Measurements from ENCODE around the gene JMJD8.
A peak's percentile ranks its signal among the peaks of the same experiment; 100 is the strongest.
"Not testable (repeated sequence)": the region's sequence is repeated elsewhere in the genome, so short reads cannot be mapped to it uniquely, and the experiment has no call there.

Gene JMJD8

DNA sequence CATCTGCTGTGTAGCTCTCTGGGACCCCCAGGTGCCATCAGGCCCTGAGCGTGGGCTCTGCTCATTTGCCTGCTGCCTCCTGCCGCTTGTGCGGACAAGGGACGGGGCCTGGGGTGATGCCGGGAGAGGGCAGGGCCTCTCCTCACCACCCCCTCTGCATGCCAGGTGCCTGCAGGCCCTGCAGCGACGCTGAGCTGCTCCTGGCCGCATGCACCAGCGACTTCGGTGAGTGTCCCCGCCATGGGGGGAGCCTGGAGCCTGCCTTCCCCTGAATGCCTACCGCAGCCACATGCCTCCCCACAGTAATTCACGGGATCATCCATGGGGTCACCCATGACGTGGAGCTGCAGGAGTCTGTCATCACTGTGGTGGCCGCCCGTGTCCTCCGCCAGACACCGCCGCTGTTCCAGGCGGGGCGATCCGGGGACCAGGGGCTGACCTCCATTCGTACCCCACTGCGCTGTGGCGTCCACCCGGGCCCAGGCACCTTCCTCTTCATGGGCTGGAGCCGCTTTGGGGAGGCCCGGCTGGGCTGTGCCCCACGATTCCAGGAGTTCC lies 32.7 kb upstream of the JMJD8 start:
- peaks cover 32% of the 10 kb centered on the region for H3K27me3 Mint-ChIP-seq (ENCODE audit: low read depth)
- H3K4me3 Mint-ChIP-seq, result no peak overlapping the region
- no peaks in the 10 kb centered on the region for H3K36me3 Mint-ChIP-seq (ENCODE audit: low read depth)
- peaks cover 4% of the 10 kb centered on the region for H3K4me1 Mint-ChIP-seq (ENCODE audit: low read depth)
- no peaks in the 10 kb centered on the region for H3K9me3 Mint-ChIP-seq
- no peak overlapping the region for H3K27ac Mint-ChIP-seq

DNA sequence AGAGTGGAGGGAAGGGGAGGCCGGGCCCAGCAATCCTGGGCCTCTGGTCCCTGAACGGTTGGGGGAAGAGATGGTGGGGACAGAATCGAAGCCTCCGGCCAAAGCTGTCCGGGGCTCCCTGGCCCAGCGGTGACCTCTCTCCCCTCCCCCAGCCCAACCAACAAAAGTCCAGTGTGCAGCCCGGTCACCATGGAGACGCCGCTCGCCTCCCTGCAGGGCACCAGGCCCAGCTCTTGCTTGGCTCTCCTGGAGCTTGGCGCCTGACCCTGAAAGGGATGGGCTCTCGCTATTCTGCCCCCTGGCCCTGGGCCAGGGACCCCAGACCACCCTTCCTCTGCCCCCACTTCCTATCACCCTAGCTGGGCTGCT lies 32.0 kb upstream of the JMJD8 start:
- H3K36me3 Mint-ChIP-seq (ENCODE audit: low read depth), result no peaks in the 10 kb centered on the region
- no peak overlapping the region for H3K27ac Mint-ChIP-seq
- H3K27me3 Mint-ChIP-seq (ENCODE audit: low read depth), result peaks cover 32% of the 10 kb centered on the region
- H3K9me3 Mint-ChIP-seq, result no peaks in the 10 kb centered on the region
- peak overlapping the region; percentile 50 for H3K4me3 Mint-ChIP-seq
- H3K4me1 Mint-ChIP-seq (ENCODE audit: low read depth), result peaks cover 4% of the 10 kb centered on the region

DNA sequence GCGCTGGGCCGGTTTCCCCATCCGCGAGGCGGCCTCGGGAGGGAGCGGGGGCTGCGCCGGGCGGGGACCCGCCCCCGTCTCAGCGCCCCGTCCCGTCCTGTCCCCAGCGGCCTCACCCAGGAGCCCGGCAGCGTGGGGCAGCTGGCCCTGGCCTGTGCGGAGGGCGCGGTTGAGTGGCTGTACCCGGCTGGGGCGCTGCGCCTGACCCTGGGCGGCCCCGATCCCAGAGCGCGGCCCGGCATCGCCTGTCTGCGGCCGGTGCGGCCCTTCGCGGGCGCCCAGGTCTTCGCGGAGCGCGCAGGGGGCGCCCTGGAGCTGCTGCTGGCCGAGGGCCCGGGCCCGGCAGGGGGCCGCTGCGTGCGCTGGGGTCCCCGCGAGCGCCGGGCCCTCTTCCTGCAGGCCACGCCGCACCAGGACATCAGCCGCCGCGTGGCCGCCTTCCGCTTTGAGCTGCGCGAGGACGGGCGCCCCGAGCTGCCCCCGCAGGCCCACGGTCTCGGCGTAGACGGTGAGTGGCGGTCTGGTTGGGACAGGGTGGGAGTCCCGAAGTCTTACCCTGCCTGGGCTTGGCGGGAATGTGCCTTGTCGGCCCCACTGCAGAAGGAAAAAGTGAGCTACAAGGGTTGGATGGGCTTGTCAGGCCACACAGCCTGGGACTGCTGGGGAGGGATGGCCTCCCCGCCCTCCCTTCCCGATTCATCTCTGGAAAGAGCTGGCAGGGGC lies 31.5 kb upstream of the JMJD8 start:
- Mint-ChIP-seq H3K4me3 (peak overlapping the region; percentile 50), H3K9me3 (no peaks in the 10 kb centered on the region), H3K27me3 (ENCODE audit: low read depth) (peaks cover 32% of the 10 kb centered on the region), H3K27ac (no peak overlapping the region), H3K4me1 (ENCODE audit: low read depth) (peaks cover 4% of the 10 kb centered on the region), H3K36me3 (ENCODE audit: low read depth) (no peaks in the 10 kb centered on the region)

DNA sequence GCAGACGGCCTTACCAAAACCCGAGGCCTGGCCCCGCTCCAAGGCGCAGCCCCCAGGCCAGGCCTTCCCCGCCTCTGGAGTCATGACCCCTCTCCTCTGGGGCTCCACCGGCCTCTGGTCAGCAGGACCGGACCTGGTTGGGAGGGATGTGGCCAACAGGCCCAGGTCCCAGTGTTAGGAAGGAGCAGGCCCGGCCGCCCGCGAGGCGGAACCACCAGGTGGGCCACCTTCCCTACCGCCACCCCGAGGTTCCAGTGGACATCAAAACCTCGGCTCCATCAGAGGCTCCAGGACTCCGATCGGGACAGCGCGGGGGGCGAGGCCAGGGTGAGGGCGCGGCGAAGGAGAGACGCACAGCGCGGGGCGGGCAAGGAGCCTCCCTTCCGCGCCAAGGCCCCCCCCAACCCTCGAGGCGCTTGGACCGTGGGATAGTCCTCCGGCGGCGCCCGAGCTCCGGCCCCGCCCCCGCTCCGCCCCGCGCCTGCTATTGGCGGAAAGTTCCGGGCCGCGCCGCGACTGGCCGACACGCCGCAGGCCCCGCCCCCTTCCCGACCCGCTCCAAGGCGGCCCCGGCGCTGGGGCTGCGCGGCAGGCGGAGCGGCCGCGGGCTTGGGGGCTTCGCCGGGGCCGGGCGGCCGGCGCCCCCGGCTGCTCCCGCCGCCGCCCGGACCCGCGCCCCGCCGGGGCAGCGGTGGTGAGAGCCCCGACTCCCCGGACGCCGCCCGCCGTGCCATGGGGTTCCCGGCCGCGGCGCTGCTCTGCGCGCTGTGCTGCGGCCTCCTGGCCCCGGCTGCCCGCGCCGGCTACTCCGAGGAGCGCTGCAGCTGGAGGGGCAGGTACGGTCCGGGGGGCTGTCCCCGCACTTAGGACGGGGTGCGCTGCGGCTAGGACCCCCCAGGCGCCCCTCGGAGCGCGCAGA lies 30.7 kb upstream of the JMJD8 start, which contains the start of gene METRN:
Gene METRN, plus strand, starts transcription at position 561 of the 919 bp plus-strand sequence. Its CDS starts 172 bp downstream, at position 733.
- Mint-ChIP-seq H3K4me3 (peak within 1 kb of the TSS; percentile 50), H3K9me3 (no peaks in the 10 kb centered on the region), H3K36me3 (ENCODE audit: low read depth) (no peaks in the 10 kb centered on the region), H3K27ac (no peak within 1 kb of the TSS), H3K4me1 (ENCODE audit: low read depth) (no peaks in the 10 kb centered on the region), H3K27me3 (ENCODE audit: low read depth) (peaks cover 33% of the 10 kb centered on the region)

DNA sequence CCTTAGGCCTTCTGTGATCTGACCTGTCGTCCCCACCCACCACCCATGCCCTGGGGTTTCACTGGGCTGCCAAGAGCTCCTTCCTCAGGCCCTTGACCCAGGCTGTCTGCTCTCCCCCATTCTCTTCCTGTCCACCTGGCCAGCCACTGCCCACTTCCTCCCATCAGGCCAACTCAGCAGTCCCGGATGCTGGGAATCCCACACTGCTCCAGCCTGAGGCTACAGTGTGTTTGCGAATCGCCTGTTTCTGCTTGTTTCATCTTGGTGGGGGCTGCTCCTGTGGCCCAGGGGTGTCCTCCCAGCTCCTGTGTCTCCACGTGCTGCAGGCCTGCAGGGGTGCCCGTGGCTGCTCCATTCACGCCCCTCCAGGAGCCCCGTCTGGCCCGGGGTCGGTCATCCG lies 29.9 kb upstream of the JMJD8 start:
- H3K27ac Mint-ChIP-seq, result no peak overlapping the region
- H3K36me3 Mint-ChIP-seq (ENCODE audit: low read depth), result no peaks in the 10 kb centered on the region
- no peaks in the 10 kb centered on the region for H3K4me1 Mint-ChIP-seq (ENCODE audit: low read depth)
- H3K4me3 Mint-ChIP-seq, result no peak overlapping the region
- no peaks in the 10 kb centered on the region for H3K9me3 Mint-ChIP-seq
- H3K27me3 Mint-ChIP-seq (ENCODE audit: low read depth), result peaks cover 34% of the 10 kb centered on the region

DNA sequence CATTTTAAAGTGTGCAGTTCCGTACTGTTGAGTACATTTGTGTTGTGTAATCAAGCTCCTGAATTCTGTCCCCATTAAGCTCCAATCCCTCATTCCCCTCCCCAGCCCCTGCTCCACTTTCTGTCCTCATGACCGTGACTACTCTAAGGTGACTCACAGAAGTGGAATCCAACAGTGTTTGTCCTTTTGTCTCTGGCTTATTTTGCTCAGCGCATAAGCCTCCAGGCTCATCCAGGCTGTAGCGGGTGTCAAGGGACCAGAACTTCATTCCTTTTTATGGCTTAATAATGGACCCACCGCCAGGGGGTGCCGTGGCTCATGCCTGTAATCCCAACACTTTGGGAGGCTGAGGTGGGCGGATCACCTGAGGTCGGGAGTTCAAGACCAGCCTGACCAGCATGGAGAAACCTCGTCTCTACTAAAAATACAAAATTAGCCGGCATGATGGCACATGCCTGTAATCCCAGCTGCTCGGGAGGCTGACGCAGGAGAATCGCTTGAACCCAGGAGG lies 28.7 kb upstream of the JMJD8 start:
- not testable (repeated sequence) for H3K36me3 Mint-ChIP-seq (ENCODE audit: low read depth); H3K4me1 Mint-ChIP-seq (ENCODE audit: low read depth); H3K9me3 Mint-ChIP-seq; H3K4me3 Mint-ChIP-seq; H3K27ac Mint-ChIP-seq
- peaks cover 40% of the 10 kb centered on the region for H3K27me3 Mint-ChIP-seq (ENCODE audit: low read depth)

GRCh38 chr16:711548-712320 lies 27.6 kb upstream of the JMJD8 start:
- Mint-ChIP-seq H3K27ac (no peak overlapping the region), H3K9me3 (no peaks in the 10 kb centered on the region)

GRCh38 chr16:711084-711483 lies 26.9 kb upstream of the JMJD8 start:
- Mint-ChIP-seq H3K36me3 (ENCODE audit: low read depth) (no peaks in the 10 kb centered on the region), H3K27me3 (ENCODE audit: low read depth) (peaks cover 49% of the 10 kb centered on the region), H3K4me3 (no peak overlapping the region), H3K9me3 (no peaks in the 10 kb centered on the region), H3K4me1 (ENCODE audit: low read depth) (no peaks in the 10 kb centered on the region), H3K27ac (no peak overlapping the region)

More at GRCh38 chr16:711548-712320, 27.6 kb upstream of the JMJD8 start:
- Mint-ChIP-seq H3K27me3 (ENCODE audit: low read depth) (peaks cover 48% of the 10 kb centered on the region), H3K36me3 (ENCODE audit: low read depth) (no peaks in the 10 kb centered on the region), H3K4me3 (no peak overlapping the region), H3K4me1 (ENCODE audit: low read depth) (no peaks in the 10 kb centered on the region)

GRCh38 chr16:710500-711075 lies 26.5 kb upstream of the JMJD8 start:
- Mint-ChIP-seq H3K27me3 (ENCODE audit: low read depth) (peaks cover 46% of the 10 kb centered on the region), H3K27ac (no peak overlapping the region), H3K36me3 (ENCODE audit: low read depth) (no peaks in the 10 kb centered on the region), H3K9me3 (no peaks in the 10 kb centered on the region), H3K4me3 (no peak overlapping the region), H3K4me1 (ENCODE audit: low read depth) (no peaks in the 10 kb centered on the region)

GRCh38 chr16:709566-710499 lies 25.7 kb upstream of the JMJD8 start:
- Mint-ChIP-seq H3K4me3 (no peak overlapping the region), H3K27me3 (ENCODE audit: low read depth) (peaks cover 46% of the 10 kb centered on the region), H3K27ac (no peak overlapping the region), H3K36me3 (ENCODE audit: low read depth) (no peaks in the 10 kb centered on the region), H3K9me3 (no peaks in the 10 kb centered on the region), H3K4me1 (ENCODE audit: low read depth) (no peaks in the 10 kb centered on the region)

DNA sequence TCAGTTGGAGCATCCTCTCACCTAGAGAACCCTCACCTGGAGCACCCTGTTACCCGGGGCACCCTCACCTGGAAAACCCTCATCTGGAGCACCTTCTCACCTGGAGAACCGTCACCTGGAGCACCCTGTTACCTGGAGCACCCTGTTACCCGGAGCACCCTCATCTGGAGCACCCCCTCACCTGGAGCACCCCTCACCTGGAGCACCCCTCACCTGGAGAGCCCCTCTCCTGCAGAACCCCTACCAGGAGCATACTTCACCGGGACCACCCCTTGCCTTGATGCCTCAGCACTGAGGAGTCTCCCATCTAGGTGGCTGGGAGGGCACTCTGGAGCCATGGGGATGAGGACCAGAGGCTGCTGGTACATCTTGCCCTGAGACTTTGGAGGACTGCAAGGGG lies 24.8 kb upstream of the JMJD8 start:
- Mint-ChIP-seq H3K4me3 (no peak overlapping the region), H3K27ac (no peak overlapping the region), H3K27me3 (ENCODE audit: low read depth) (peaks cover 47% of the 10 kb centered on the region), H3K4me1 (ENCODE audit: low read depth) (no peaks in the 10 kb centered on the region), H3K36me3 (ENCODE audit: low read depth) (no peaks in the 10 kb centered on the region), H3K9me3 (no peaks in the 10 kb centered on the region)

DNA sequence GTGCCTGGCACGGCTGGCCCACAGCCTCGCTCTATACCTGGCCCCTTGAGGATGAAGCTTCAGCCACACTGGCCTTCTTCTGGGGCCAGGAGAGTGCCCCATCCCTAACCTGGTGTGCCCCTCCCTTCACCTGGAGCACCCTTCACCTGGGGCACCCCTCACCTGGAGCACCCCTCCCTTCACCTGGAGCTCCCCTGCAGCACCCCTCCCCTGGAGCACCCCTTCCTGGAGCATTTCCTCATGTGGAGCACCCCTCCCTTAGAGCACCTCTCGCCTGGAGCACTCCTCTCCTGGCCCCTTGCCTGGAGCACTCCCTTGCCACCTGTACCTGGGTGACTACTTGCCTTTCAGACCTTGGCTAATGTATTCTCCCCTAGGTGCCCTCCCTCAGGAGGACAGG lies 23.9 kb upstream of the JMJD8 start:
- H3K27me3 Mint-ChIP-seq (ENCODE audit: low read depth), result peaks cover 44% of the 10 kb centered on the region

GRCh38 chr16:707062-707538 lies 23.0 kb upstream of the JMJD8 start:
- Mint-ChIP-seq H3K9me3 (no peaks in the 10 kb centered on the region), H3K4me1 (ENCODE audit: low read depth) (no peaks in the 10 kb centered on the region), H3K27me3 (ENCODE audit: low read depth) (peaks cover 49% of the 10 kb centered on the region), H3K4me3 (no peak overlapping the region), H3K27ac (no peak overlapping the region), H3K36me3 (ENCODE audit: low read depth) (no peaks in the 10 kb centered on the region)

More for the DNA sequence above, 23.9 kb upstream of the JMJD8 start:
- Mint-ChIP-seq H3K27ac (no peak overlapping the region), H3K4me3 (no peak overlapping the region), H3K36me3 (ENCODE audit: low read depth) (no peaks in the 10 kb centered on the region), H3K9me3 (no peaks in the 10 kb centered on the region), H3K4me1 (ENCODE audit: low read depth) (no peaks in the 10 kb centered on the region)

All from T-helper 1 cell treated with Interleukin-12 subunit alpha and Interleukin-12 subunit beta and Interleukin-4 antibody, amounts not matched to agents 30 μg/mL and 1 μg/mL, for 36 hours (primary cell).